Germinal center (tissue), 1 donor: Measurements from ENCODE around the gene SLC49A4.

Experiments used
- DNase-seq: peaks from one replicate; pipeline ENCODE4 v3.0.0; 2012; ENCODE audit warnings: mixed read lengths, low spot score

The SLC49A4 gene

GRCh38 chr3:122859021-122859805 is 64.3 kb downstream of the SLC49A4 start:
- DNase-seq = no peak

- no peak for DNase-seq
Measured at GRCh38 chr3:122862381-122862780, 67.5 kb downstream of the SLC49A4 start.

DNA sequence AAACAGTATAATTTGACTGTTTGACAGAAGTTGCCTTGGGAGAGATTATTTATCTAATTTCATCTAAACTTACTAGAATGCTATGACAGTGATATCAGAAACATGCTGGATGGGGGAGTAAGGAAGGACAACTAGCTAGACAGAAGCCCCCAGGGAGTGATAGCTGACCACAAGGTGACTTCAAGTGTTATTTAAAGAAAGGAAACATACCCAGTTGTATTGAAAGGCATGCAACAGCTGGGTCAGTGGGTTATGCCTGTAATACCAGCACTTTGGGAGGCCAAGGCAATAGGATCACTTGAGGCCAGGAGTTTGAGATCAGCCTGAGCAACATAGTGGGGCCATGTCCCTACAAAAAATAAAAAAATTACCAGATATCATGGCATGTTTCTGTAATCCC is 69.6 kb downstream of the SLC49A4 start:
- DNase-seq = no peak

DNA sequence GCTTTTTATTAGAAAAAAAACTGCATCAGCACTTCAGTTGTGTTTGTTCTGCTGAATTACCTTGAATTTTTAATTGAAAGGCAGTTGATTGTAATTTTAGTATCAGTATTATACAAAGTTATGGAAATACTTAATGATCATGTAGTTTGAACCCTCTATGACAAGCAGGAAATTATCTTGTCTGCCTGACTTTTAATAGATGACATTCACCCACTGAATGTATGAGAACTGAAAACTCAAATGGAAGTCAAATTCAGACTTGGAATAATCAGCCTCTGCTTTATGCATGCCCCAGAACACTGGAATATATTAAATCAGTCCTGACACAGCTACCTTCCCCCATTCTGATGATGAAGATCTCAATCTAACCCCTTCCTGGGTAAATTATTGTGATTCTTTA is 73.5 kb downstream of the SLC49A4 start:
- no peak for DNase-seq

- no peak for DNase-seq
Measured at GRCh38 chr3:122873741-122874515, 79.1 kb downstream of the SLC49A4 start.

- DNase-seq = no peak
Measured at GRCh38 chr3:122875547-122876127, 80.8 kb downstream of the SLC49A4 start.

GRCh38 chr3:122880173-122880572 is 85.3 kb downstream of the SLC49A4 start:
- DNase-seq = no peak

DNA sequence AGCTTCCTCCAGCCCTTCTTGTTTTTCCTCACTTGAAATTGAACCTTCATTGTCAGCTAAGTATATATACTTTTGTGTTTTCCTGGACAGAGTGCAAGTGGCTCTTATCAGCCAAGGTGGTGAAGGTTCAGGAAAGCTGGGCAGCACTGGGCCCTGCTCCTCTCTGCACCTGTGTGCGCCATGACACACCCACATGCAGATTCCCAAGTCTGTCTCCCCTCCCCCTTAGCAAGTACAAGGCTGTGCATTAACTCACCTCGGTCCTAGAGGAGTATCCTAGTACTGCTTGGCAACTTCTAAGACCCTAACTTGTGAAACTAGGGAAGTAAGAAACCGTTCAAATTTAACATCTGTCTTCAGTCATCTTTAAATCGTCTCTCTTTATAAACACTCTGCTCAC is 85.8 kb downstream of the SLC49A4 start:
- no peak for DNase-seq

DNA sequence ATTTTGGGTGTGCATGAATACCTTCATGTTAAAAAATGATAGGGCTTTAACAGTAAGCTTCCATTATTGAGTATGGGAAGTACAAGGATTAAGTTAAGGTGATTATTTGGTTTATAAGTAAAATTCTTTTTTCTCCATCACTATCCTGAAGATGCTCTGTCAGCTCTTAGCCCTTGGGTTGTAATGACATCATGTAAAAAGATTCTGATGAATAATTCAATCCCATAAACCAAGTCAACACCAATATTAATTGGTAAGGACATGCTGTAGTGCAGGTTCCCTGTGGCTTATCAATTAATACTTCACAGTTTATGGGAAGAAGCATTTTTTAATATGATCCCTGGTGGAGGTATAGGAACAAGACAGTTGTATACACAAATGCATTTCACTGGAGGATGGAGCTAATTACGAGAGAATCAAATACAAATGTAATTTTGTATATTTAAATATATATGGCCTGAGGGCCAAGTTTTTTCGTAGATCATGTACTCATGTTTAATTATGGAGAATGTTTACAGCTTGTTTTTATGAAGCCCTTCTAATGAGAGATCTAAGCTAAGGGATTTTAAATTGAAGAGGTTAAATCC is 87.6 kb downstream of the SLC49A4 start:
- DNase-seq = no peak

DNA sequence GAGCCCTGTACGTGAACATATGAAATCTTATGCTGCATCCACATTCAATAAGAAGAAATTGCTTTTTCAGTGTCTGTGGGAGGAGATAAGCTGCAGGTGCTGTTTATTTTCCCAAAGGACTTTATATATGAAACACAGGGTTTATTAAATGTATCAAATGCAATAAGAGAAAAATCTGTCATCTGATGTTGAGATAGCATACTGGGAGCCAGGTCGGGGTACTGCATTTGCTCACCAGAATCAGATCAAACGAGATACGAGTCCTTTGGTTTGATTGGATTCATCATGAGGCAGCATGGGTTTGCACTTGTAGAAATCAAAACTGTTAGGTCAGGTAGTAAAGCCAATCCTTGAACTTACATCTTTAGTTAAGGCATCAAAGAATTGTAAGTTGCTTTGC is 91.4 kb downstream of the SLC49A4 start:
- no peak for DNase-seq

DNA sequence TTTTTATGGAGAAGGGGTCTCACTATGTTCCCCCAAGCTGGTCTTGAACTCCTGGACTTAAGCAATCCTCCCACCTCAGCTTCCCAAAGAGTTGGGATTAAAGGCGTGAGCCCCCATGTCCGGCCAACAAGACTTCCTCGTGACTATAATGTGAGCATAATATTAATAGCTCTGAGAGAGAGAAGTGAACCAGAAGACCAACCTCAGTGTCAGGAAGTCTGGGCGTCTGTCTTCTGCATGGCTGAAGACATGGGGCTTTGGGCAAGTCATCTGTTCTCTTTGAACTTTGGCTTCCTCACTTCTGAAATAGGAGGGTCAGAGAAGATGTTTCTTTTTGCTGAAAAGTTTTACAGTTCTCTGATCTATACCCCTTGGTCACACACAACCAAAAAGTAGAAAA is 92.1 kb downstream of the SLC49A4 start:
- DNase-seq = no peak

DNA sequence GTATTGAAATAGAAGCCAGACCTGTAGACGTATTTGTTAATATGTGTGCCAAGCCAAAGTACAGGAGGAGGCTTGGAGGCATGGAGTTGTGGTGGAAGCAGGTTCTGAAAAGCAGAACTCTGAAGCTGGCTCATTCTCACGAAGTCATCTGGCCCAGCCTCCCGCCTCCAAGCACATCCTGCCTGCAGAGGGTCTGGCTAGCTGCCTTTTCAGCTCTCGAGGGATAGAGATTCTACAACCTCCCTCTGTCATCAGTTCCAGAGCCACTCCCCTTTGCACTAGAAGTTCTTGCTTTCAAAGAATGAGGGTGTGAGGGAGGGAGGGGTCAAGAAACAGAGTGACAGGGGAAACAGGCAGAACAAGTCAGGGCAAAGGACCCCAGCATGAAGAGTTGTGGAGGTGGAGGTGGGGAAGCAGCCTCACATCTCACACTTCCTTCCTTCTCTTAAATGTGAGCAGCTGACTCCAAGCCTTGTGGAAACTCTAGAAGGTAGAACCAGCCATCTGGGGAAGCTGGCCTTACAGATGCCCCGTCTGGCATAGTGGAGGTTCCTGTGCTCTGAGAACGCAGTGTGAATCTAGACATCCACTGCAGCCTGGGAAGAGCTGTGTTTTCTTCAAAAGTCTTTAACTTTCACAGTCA is 95.3 kb downstream of the SLC49A4 start:
- DNase-seq = no peak

GRCh38 chr3:122890720-122891220 is 95.9 kb downstream of the SLC49A4 start:
- no peak for DNase-seq

- no peak for DNase-seq
Measured at GRCh38 chr3:122892118-122892960, 97.5 kb downstream of the SLC49A4 start.

DNA sequence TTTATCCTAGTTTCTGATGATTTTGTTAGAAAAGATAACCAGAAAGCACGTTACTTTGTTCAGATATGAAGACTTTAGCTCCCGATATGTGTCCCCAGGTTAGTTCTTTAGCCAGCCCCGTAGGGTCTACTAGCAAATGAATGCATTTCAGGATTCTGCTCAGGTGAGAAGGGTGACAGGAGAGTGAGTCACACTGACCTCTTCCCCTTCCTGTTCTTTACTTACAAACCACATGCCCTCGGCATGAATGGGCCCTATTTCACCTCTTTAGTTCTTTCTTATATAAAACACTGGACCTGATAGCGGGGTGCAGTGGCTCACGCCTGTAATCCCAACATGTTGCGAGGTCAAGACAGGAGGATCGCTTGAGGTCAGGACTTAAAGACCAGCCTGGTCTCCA is 98.4 kb downstream of the SLC49A4 start:
- DNase-seq = no peak

DNA sequence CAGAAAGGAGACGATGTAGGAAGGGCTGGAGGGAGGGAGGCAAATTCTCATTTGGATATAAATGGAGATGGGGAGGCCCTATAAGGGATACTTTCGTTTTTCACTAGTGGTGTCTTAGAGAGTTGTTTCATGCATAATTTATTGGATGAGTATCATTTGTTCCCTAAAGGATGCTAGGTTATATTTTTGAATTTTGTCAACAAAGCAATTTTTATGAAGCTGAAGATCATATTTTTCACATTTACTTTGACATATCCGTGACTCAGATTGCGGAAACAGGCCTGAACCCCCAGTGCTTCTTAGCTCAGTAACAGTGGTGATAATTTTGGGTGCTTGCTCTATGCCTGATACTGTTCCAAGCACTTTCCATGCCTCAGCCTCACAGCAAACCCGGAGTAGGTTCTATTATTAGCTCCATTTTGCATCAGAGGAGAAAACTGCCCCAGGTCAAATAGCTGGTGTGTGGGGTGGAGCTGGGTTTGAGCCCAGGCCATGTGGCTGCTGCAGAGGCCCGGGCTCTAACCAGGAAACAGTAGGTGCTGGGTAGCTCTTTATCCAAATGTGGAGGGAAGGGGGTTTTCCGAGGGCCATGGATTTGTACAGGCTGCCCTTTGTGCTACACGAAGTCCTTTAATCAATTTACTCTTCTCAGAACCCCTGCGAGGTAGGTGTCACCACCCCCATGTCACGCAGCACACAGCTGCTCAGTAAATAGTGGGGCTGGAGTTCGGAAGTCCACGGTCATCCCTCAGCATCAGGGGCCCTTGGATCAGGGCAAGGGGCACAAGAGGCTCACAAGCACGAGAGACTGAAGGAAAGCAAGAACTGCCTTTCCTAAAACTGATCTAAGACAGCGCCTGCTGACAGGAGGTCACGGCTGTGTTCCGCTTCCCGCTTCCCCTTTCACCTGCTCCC is 99.1 kb downstream of the SLC49A4 start:
- no peak for DNase-seq

DNA sequence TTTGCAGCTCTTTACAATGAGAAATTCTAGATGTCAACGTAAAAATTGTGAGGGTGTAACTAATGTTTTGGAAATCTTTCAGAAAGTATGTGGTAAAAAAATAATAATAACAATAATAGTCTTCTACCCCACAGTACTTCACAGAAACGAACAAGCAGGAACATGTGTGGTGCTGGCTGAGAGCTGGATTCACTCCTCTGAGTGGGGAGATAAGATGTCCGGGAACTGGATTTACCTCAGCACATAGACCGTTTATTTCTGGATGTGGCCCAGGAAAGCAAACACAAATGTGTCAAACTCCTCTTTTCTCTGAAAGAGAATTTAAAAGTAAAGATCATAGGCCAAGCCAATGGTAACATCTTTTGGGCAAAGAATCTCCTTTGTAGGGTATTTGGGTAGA is 103.4 kb downstream of the SLC49A4 start:
- no peak for DNase-seq

- no peak for DNase-seq
Measured at GRCh38 chr3:122902326-122902725, 107.5 kb downstream of the SLC49A4 start.

DNA sequence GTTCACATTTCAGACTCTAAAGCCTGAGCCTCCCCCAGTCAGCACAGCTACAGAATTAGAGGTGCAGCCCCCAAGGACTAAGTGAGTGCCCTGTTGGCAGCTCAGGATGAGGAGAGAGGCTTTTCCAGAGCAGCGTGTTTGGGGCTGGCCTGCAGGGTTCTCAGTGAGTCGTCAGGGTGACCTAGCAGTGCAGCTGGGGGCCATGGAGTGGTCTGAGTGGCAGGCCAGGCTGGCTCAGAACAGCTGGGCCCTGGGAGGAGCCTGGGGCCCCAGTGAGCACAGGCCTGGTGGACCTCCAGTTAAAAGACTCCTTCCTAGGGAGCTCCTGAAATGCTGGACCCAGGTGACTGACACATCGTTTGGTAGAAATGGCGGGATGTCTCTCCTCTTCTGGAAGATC is 108.3 kb downstream of the SLC49A4 start:
- no peak for DNase-seq

GRCh38 chr3:122907471-122907870 is 112.6 kb downstream of the SLC49A4 start:
- no peak for DNase-seq
